B cell (primary cell): ENCODE measurements around the gene TSPOAP1.

Experiments
- CTCF ChIP-seq: fragments of 200-600 bp; IDR thresholded peaks from one replicate; pipeline ENCODE4 v1.8.0; 2022; ENCODE audit warnings: antibody characterized with exemption, mild to moderate bottlenecking
- EZH2 ChIP-seq: IDR thresholded peaks from 2 replicates; pipeline ENCODE4 v1.6.1; 2012; ENCODE audit warnings: borderline replicate concordance, low read depth, mild to moderate bottlenecking, moderate library complexity, low read length; ENCODE audit not compliant: insufficient read depth, poor library complexity, severe bottlenecking

- TF ChIP-seq CTCF: peak; percentile 81
- no peak for TF ChIP-seq EZH2
Measured at GRCh38 chr17:58303971-58304749, 24.4 kb downstream of the TSPOAP1 start.
